ENCODE measurements around the gene MYO7B. TPM values are rescaled to one million over a fixed set of nuclear protein-coding genes. Genes with fewer than 3 reads are reported as not detected.

The MYO7B gene
- total RNA-seq, 1 donor: under 0.01 TPM

DNA sequence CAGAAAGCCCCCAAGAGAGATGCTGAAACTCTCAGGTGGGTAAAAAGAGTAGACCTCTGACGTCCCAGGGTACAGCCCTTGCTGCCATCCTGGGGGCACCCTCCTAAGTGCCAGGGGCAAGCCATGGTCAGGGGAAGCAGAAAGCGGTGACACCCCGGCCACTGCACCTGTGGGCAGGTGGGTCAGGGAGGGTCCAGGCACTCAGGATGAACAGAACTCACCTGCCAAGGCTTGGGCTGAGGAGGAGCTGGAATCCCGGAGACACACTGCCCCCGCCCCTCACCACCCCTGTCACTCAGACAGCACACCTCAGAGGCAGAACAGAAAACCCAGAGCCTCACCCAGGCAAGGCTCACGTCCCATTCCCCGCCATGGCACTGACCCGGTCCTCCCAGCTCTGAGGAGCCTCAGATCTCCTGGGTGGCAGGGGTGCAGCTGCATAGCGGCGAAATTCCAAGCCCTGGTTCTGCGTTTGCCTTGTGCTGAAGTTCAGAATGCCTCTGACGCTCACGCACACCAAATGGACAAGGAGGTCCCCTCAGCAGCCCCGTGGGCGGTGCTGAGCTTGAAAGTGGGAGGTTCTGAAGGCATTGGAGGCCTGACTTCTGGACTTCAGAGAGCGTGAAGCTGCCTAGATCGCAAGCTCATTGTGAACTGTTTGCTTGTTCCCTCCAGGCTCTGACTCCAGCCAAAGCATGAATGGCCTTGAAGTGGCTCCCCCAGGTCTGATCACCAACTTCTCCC lies 114.7 kb downstream of the MYO7B start:
- no peak overlapping the region for H3K27ac ChIP-seq (ENCODE audit: low read depth, low read length)
- peaks cover 6% of the 10 kb centered on the region for H3K4me1 ChIP-seq (ENCODE audit: insufficient read depth, low read length)
- H3K4me2 ChIP-seq (ENCODE audit: insufficient read depth, low read length): peak overlapping the region; percentile 6
- H3K9me3 ChIP-seq (ENCODE audit: low read depth, low read length): no peaks in the 10 kb centered on the region
- H3K79me2 ChIP-seq (ENCODE audit: insufficient read depth, low read length): no peaks in the 10 kb centered on the region
- H3K36me3 ChIP-seq (ENCODE audit: insufficient read depth, low read length): no peaks in the 10 kb centered on the region
- no peak overlapping the region for H3K4me3 ChIP-seq (ENCODE audit: insufficient read depth, low read length)
- TF ChIP-seq, protein P1, sequence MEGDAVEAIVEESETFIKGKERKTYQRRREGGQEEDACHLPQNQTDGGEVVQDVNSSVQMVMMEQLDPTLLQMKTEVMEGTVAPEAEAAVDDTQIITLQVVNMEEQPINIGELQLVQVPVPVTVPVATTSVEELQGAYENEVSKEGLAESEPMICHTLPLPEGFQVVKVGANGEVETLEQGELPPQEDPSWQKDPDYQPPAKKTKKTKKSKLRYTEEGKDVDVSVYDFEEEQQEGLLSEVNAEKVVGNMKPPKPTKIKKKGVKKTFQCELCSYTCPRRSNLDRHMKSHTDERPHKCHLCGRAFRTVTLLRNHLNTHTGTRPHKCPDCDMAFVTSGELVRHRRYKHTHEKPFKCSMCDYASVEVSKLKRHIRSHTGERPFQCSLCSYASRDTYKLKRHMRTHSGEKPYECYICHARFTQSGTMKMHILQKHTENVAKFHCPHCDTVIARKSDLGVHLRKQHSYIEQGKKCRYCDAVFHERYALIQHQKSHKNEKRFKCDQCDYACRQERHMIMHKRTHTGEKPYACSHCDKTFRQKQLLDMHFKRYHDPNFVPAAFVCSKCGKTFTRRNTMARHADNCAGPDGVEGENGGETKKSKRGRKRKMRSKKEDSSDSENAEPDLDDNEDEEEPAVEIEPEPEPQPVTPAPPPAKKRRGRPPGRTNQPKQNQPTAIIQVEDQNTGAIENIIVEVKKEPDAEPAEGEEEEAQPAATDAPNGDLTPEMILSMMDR (IDR thresholded peaks at IDR 0.05; ENCODE audit: extremely low read depth, low read depth, low read length): no peak
- H2AFZ ChIP-seq (ENCODE audit: low read length): peak overlapping the region; percentile 21
- no peaks in the 10 kb centered on the region for H4K20me1 ChIP-seq (ENCODE audit: insufficient read depth, low read length)
- H3K27me3 ChIP-seq (ENCODE audit: insufficient read depth, low read length): no peaks in the 10 kb centered on the region
- no peak for DNase-seq (ENCODE audit: insufficient read length, low spot score, missing footprints)

DNA sequence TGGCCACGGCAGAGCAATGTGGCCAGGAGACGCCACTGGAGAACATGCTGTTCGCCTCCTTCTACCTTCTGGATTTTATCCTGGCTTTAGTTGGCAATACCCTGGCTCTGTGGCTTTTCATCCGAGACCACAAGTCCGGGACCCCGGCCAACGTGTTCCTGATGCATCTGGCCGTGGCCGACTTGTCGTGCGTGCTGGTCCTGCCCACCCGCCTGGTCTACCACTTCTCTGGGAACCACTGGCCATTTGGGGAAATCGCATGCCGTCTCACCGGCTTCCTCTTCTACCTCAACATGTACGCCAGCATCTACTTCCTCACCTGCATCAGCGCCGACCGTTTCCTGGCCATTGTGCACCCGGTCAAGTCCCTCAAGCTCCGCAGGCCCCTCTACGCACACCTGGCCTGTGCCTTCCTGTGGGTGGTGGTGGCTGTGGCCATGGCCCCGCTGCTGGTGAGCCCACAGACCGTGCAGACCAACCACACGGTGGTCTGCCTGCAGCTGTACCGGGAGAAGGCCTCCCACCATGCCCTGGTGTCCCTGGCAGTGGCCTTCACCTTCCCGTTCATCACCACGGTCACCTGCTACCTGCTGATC lies 115.4 kb downstream of the MYO7B start:
- Histone ChIP-seq H3K27ac (ENCODE audit: low read depth, low read length) (no peak overlapping the region), H3K79me2 (ENCODE audit: insufficient read depth, low read length) (no peaks in the 10 kb centered on the region), H3K4me2 (ENCODE audit: insufficient read depth, low read length) (peak overlapping the region; percentile 6), H3K4me3 (ENCODE audit: insufficient read depth, low read length) (no peak overlapping the region), H4K20me1 (ENCODE audit: insufficient read depth, low read length) (no peaks in the 10 kb centered on the region), H3K4me1 (ENCODE audit: insufficient read depth, low read length) (peaks cover 6% of the 10 kb centered on the region), H3K9me3 (ENCODE audit: low read depth, low read length) (no peaks in the 10 kb centered on the region), H3K27me3 (ENCODE audit: insufficient read depth, low read length) (no peaks in the 10 kb centered on the region), H3K36me3 (ENCODE audit: insufficient read depth, low read length) (no peaks in the 10 kb centered on the region), H2AFZ (ENCODE audit: low read length) (peak overlapping the region; percentile 21)
- no peak for DNase-seq (ENCODE audit: insufficient read length, low spot score, missing footprints)
- TF ChIP-seq, protein P1 (IDR thresholded peaks at IDR 0.05; ENCODE audit: extremely low read depth, low read depth, low read length): no peak

DNA sequence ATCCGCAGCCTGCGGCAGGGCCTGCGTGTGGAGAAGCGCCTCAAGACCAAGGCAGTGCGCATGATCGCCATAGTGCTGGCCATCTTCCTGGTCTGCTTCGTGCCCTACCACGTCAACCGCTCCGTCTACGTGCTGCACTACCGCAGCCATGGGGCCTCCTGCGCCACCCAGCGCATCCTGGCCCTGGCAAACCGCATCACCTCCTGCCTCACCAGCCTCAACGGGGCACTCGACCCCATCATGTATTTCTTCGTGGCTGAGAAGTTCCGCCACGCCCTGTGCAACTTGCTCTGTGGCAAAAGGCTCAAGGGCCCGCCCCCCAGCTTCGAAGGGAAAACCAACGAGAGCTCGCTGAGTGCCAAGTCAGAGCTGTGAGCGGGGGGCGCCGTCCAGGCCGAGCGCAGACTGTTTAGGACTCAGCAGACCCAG lies 115.9 kb downstream of the MYO7B start:
- H3K4me3 ChIP-seq (ENCODE audit: insufficient read depth, low read length): no peak overlapping the region
- no peak overlapping the region for H2AFZ ChIP-seq (ENCODE audit: low read length)
- H3K9me3 ChIP-seq (ENCODE audit: low read depth, low read length): no peaks in the 10 kb centered on the region
- no peak overlapping the region for H3K4me2 ChIP-seq (ENCODE audit: insufficient read depth, low read length)
- no peaks in the 10 kb centered on the region for H3K36me3 ChIP-seq (ENCODE audit: insufficient read depth, low read length)
- H3K79me2 ChIP-seq (ENCODE audit: insufficient read depth, low read length): no peaks in the 10 kb centered on the region
- H4K20me1 ChIP-seq (ENCODE audit: insufficient read depth, low read length): no peaks in the 10 kb centered on the region
- peaks cover 6% of the 10 kb centered on the region for H3K4me1 ChIP-seq (ENCODE audit: insufficient read depth, low read length)
- no peak for DNase-seq (ENCODE audit: insufficient read length, low spot score, missing footprints)
- H3K27ac ChIP-seq (ENCODE audit: low read depth, low read length): no peak overlapping the region
- H3K27me3 ChIP-seq (ENCODE audit: insufficient read depth, low read length): no peaks in the 10 kb centered on the region
- TF ChIP-seq, protein P1 (IDR thresholded peaks at IDR 0.05; ENCODE audit: extremely low read depth, low read depth, low read length): no peak

GRCh38 chr2:127651971-127652550 lies 116.6 kb downstream of the MYO7B start:
- Histone ChIP-seq H3K4me1 (ENCODE audit: insufficient read depth, low read length) (peaks cover 3% of the 10 kb centered on the region), H3K36me3 (ENCODE audit: insufficient read depth, low read length) (no peaks in the 10 kb centered on the region), H2AFZ (ENCODE audit: low read length) (no peak overlapping the region), H3K4me3 (ENCODE audit: insufficient read depth, low read length) (no peak overlapping the region), H3K79me2 (ENCODE audit: insufficient read depth, low read length) (no peaks in the 10 kb centered on the region), H3K27me3 (ENCODE audit: insufficient read depth, low read length) (no peaks in the 10 kb centered on the region), H3K9me3 (ENCODE audit: low read depth, low read length) (no peaks in the 10 kb centered on the region), H4K20me1 (ENCODE audit: insufficient read depth, low read length) (no peaks in the 10 kb centered on the region), H3K27ac (ENCODE audit: low read depth, low read length) (no peak overlapping the region), H3K4me2 (ENCODE audit: insufficient read depth, low read length) (no peak overlapping the region)
- no peak for DNase-seq (ENCODE audit: insufficient read length, low spot score, missing footprints)
- TF ChIP-seq, protein P1 (IDR thresholded peaks at IDR 0.05; ENCODE audit: extremely low read depth, low read depth, low read length): no peak
